Naive thymus-derived CD4-positive, alpha-beta T cell (primary cell): ENCODE results near the gene OASL. TPM values are rescaled to one million over a fixed set of nuclear protein-coding genes. Genes with fewer than 3 reads are reported as not detected.
A peak's percentile ranks its signal among the peaks of the same experiment; 100 is the strongest.

Experiments used
- ATAC-seq: fragments of 150-1000 bp; cut with Tn5 transposase; 2 replicates; pipeline ENCODE4 v1.10.0; 2021; ENCODE audit warnings: mild to moderate bottlenecking, moderate library complexity
- CTCF ChIA-PET: fragments of 350-600 bp; sonication (Branson Sonifier 250); formaldehyde crosslinking; loops from one replicate; lab custom pipeline; 2021; ENCODE audit warnings: antibody characterized with exemption; lab: Charles Lee
- POLR2A ChIA-PET: fragments of 350-600 bp; sonication (Branson Sonifier 250); formaldehyde crosslinking; loops from one replicate; lab custom pipeline; 2021; ENCODE audit warnings: antibody characterized with exemption, inconsistent platforms; lab: Charles Lee
- DNase-seq, 9 donors: peaks; one replicate each; pipeline versions ENCODE4 v3.0.0 to v3.0.0-alpha.2; 2020 to 2022; ENCODE audit warnings: mixed read lengths in 1 of 9
- H3K27ac ChIP-seq: one replicate; pipeline ENCODE4 v1.7.0; 2013; ENCODE audit warnings: mild to moderate bottlenecking, low read depth, low read length, moderate library complexity
- H3K27me3 ChIP-seq, 2 donors: one replicate each; pipeline ENCODE4 v1.7.0; 2013; ENCODE audit warnings: low read length in 2 of 2, mild to moderate bottlenecking in 2 of 2, moderate library complexity in 2 of 2; ENCODE audit not compliant: control insufficient read depth in 2 of 2, insufficient read depth in 2 of 2
- H3K36me3 ChIP-seq, 3 experiments: 1 replicate in 2 of 3; 2 replicates in 1 of 3; pipeline ENCODE4 v1.7.0; 2013; ENCODE audit warnings: low read length in 3 of 3, mild to moderate bottlenecking in 3 of 3, moderate library complexity in 1 of 3; ENCODE audit not compliant: insufficient read depth in 3 of 3, control insufficient read depth in 2 of 3
- H3K4me1 ChIP-seq, 2 donors: one replicate each; pipeline ENCODE4 v1.7.0; 2013; ENCODE audit warnings: low read length in 2 of 2, mild to moderate bottlenecking in 2 of 2, moderate library complexity in 1 of 2; ENCODE audit not compliant: control insufficient read depth in 2 of 2, insufficient read depth in 2 of 2
- H3K4me3 ChIP-seq: 2 replicates; pipeline ENCODE4 v1.7.0; 2013; ENCODE audit warnings: mild to moderate bottlenecking, low read length
- H3K9me3 ChIP-seq, 3 experiments: 1 replicate in 2 of 3; 2 replicates in 1 of 3; pipeline ENCODE4 v1.7.0; 2013; ENCODE audit warnings: low read length in 3 of 3; ENCODE audit not compliant: control insufficient read depth in 2 of 3
- H3K27ac Mint-ChIP-seq, 9 donors: one replicate each; pipeline ENCODE4 v1.8.0; 2020 to 2022; ENCODE audit warnings: mixed read lengths in 9 of 9, mild to moderate bottlenecking in 8 of 9, moderate library complexity in 5 of 9, inconsistent platforms in 2 of 9
- H3K27me3 Mint-ChIP-seq, 5 donors: one replicate each; pipeline ENCODE4 v1.8.0; 2021 to 2022; ENCODE audit warnings: mixed read lengths in 5 of 5, mild to moderate bottlenecking in 1 of 5
- H3K36me3 Mint-ChIP-seq, 5 donors: one replicate each; pipeline ENCODE4 v1.8.0; 2020 to 2022; ENCODE audit warnings: mixed read lengths in 5 of 5, mild to moderate bottlenecking in 3 of 5, inconsistent platforms in 1 of 5
- H3K4me1 Mint-ChIP-seq, 7 donors: one replicate each; pipeline ENCODE4 v1.8.0; 2020 to 2022; ENCODE audit warnings: mixed read lengths in 7 of 7, mild to moderate bottlenecking in 3 of 7, inconsistent platforms in 1 of 7
- H3K4me3 Mint-ChIP-seq, 10 donors: one replicate each; pipeline ENCODE4 v1.8.0; 2020 to 2022; ENCODE audit warnings: mild to moderate bottlenecking in 10 of 10, mixed read lengths in 10 of 10, moderate library complexity in 6 of 10, inconsistent platforms in 2 of 10
- H3K9me3 Mint-ChIP-seq, 11 donors: one replicate each; pipeline ENCODE4 v1.8.0; 2020 to 2022; ENCODE audit warnings: mixed read lengths in 11 of 11, mild to moderate bottlenecking in 4 of 11, inconsistent platforms in 1 of 11, moderate library complexity in 1 of 11
- intact Hi-C, 2 donors: fragments of 100-400 bp; cut with micrococcal nuclease; formaldehyde crosslinking; loops; one replicate each; pipeline ENCODE4 v1.15.1; 2023
- polyA plus RNA-seq, 2 donors: library from polyadenylated mRNA; unstranded; fragments of 300-500 nt; fragmentation: Illumina TruSeq; gene quantifications; one replicate each; pipeline ENCODE4 v1.2.3, GENCODE V29; 2021
- total RNA-seq, 6 experiments: library from RNA in 5 of 6; stranded (reverse) in 5 of 6; gene quantifications; 1 replicate in 5 of 6; 2 replicates in 1 of 6; pipeline ENCODE4 v1.2.3 and lab custom pipeline; 2021 to 2026

The OASL gene
- total and polyA plus RNA-seq, 7 experiments from 2014 or later = 1.2 to 19.4 (median 2.8) TPM

- ChIA-PET CTCF (no interaction called here), POLR2A (interaction anchor here (0.6 kb wide), 2 partner anchors 149 to 818 kb away, joined by 4 to 5 read pairs; partner anchors contain the start of gene RPLP0)
- Mint-ChIP-seq H3K27ac (no peak overlapping the region), H3K4me3 (no peak overlapping the region), H3K36me3 (peaks cover 0 to 15% (median 13%) of the 10 kb centered on the region in 5 donors), H3K9me3 (peaks cover 0 to 2% (median 0%) of the 10 kb centered on the region in 11 donors), H3K4me1 (peaks cover 11 to 20% (median 19%) of the 10 kb centered on the region in 7 donors), H3K27me3 (no peaks in the 10 kb centered on the region)
- no peak overlapping the region for H3K4me3 ChIP-seq
- H3K9me3 ChIP-seq = no peaks in the 10 kb centered on the region
- intact Hi-C loops = loop anchor here (5.0 kb wide), 5 partner anchors 78 to 932 kb away; partner anchors contain the start of genes P2RX4 (in 2 of the 2), POP5 (in 1 of the 2) and RNF10 (in 1 of the 2)
- no peaks in the 10 kb centered on the region for H3K27me3 ChIP-seq
- no peak for ATAC-seq
- H3K27ac ChIP-seq = no peak overlapping the region
- peaks cover 6 to 11% of the 10 kb centered on the region in 2 donors for H3K4me1 ChIP-seq
- H3K36me3 ChIP-seq = peaks cover 0 to 9% (median 3%) of the 10 kb centered on the region in 3 experiments
- no peak for DNase-seq
Observed at GRCh38 chr12:121018860-121019617, 20.0 kb downstream of the OASL start.

- Histone ChIP-seq H3K27me3 (no peaks in the 10 kb centered on the region), H3K27ac (no peak overlapping the region), H3K36me3 (peaks cover 0 to 10% (median 3%) of the 10 kb centered on the region in 3 experiments), H3K9me3 (no peaks in the 10 kb centered on the region), H3K4me1 (peaks cover 6 to 11% of the 10 kb centered on the region in 2 donors), H3K4me3 (no peak overlapping the region)
- peaks cover 0 to 2% (median 0%) of the 10 kb centered on the region in 11 donors for H3K9me3 Mint-ChIP-seq
- CTCF ChIA-PET = no interaction called here
- no peak overlapping the region for H3K27ac Mint-ChIP-seq
- no peak overlapping the region for H3K4me3 Mint-ChIP-seq
- POLR2A ChIA-PET = no interaction called here
- intact Hi-C loops = loop anchor here (2.0 to 5.0 kb wide), 6 partner anchors 79 to 931 kb away; partner anchors contain the start of genes P2RX4 (in 2 of the 2), COX6A1 (in 1 of the 2), POP5 (in 1 of the 2) and RNF10 (in 1 of the 2)
- DNase-seq (no peak), ATAC-seq (no peak)
- peaks cover 0 to 14% (median 10%) of the 10 kb centered on the region in 5 donors for H3K36me3 Mint-ChIP-seq
- H3K4me1 Mint-ChIP-seq = peaks cover 11 to 26% (median 20%) of the 10 kb centered on the region in 7 donors
- H3K27me3 Mint-ChIP-seq = no peaks in the 10 kb centered on the region
Observed at GRCh38 chr12:121017966-121018491, 21.0 kb downstream of the OASL start.

GRCh38 chr12:121015825-121016766 is 22.9 kb downstream of the OASL start, which contains the start of gene C12orf43:
TSS of gene C12orf43 (minus strand) at chr12:121016487. CDS start at chr12:121016474, 13 bp downstream.
- Mint-ChIP-seq H3K4me1 (peaks cover 17 to 32% (median 24%) of the 10 kb centered on the region in 7 donors), H3K27ac (peak within 1 kb of the TSS; percentile 89 to 97 (median 95)), H3K4me3 (peak within 1 kb of the TSS; percentile 93 to 99 (median 96)), H3K27me3 (no peaks in the 10 kb centered on the region), H3K36me3 (peaks cover 6 to 16% (median 8%) of the 10 kb centered on the region in 5 donors), H3K9me3 (peaks cover 0 to 2% (median 0%) of the 10 kb centered on the region in 11 donors)
- Histone ChIP-seq H3K9me3 (no peaks in the 10 kb centered on the region), H3K36me3 (peaks cover 0 to 23% (median 6%) of the 10 kb centered on the region in 3 experiments), H3K4me1 (peaks cover 6 to 11% of the 10 kb centered on the region in 2 donors), H3K4me3 (peak within 1 kb of the TSS; percentile 88), H3K27me3 (no peaks in the 10 kb centered on the region), H3K27ac (peak within 1 kb of the TSS; percentile 88)
- DNase-seq = peak; percentile 74 to 93 (median 89)
- intact Hi-C loops = loop anchor here (1.0 to 5.0 kb wide), 14 partner anchors 18 to 929 kb away; partner anchors contain the start of genes OASL (in 2 of the 2), P2RX4 (in 2 of the 2), SPPL3 (in 2 of the 2) and COX6A1 (in 1 of the 2)
- POLR2A ChIA-PET = interaction anchor here (0.6 to 1.2 kb wide), 4 partner anchors 16 to 725 kb away, joined by 3 read pairs; no protein-coding TSS in a partner anchor
- CTCF ChIA-PET = interaction anchor here (0.6 to 1.3 kb wide), 2 partner anchors 10 to 16 kb away, joined by 3 to 4 read pairs; no protein-coding TSS in a partner anchor
- ATAC-seq = peak; percentile 99

GRCh38 chr12:121013715-121014114 is 25.3 kb downstream of the OASL start:
- POLR2A ChIA-PET = interaction anchor here (0.7 to 1.3 kb wide), 3 partner anchors 21 to 369 kb away, joined by 3 to 4 read pairs (median 4); no protein-coding TSS in a partner anchor

GRCh38 chr12:121011820-121012219 is 27.2 kb downstream of the OASL start:
- CTCF ChIA-PET = no interaction called here
- POLR2A ChIA-PET = interaction anchor here (0.6 kb wide), 1 partner anchor 223 kb away, joined by 3 read pairs; no protein-coding TSS in a partner anchor

More at GRCh38 chr12:121013715-121014114, 25.3 kb downstream of the OASL start:
- H3K27me3 Mint-ChIP-seq = no peaks in the 10 kb centered on the region
- Histone ChIP-seq H3K27ac (no peak overlapping the region), H3K4me3 (no peak overlapping the region), H3K9me3 (no peaks in the 10 kb centered on the region), H3K4me1 (peaks cover 6 to 11% of the 10 kb centered on the region in 2 donors), H3K27me3 (no peaks in the 10 kb centered on the region), H3K36me3 (peaks cover 3 to 40% (median 6%) of the 10 kb centered on the region in 3 experiments)
- CTCF ChIA-PET = no interaction called here
- no peaks in the 10 kb centered on the region for H3K9me3 Mint-ChIP-seq
- DNase-seq = no peak
- peaks cover 0 to 21% (median 12%) of the 10 kb centered on the region in 5 donors for H3K36me3 Mint-ChIP-seq
- H3K27ac Mint-ChIP-seq = no peak overlapping the region
- ATAC-seq = no peak
- peak overlapping the region in 4 of 10 donors; percentile 4 to 51 (median 26) for H3K4me3 Mint-ChIP-seq
- intact Hi-C loops = no loop called here
- peaks cover 17 to 32% (median 24%) of the 10 kb centered on the region in 7 donors for H3K4me1 Mint-ChIP-seq

More at GRCh38 chr12:121011820-121012219, 27.2 kb downstream of the OASL start:
- peaks cover 3 to 34% (median 14%) of the 10 kb centered on the region in 5 donors for H3K36me3 Mint-ChIP-seq
- ATAC-seq (no peak), DNase-seq (no peak)
- H3K4me1 Mint-ChIP-seq = peaks cover 17 to 32% (median 24%) of the 10 kb centered on the region in 7 donors
- Histone ChIP-seq H3K27me3 (no peaks in the 10 kb centered on the region), H3K4me1 (peaks cover 6 to 11% of the 10 kb centered on the region in 2 donors), H3K27ac (no peak overlapping the region), H3K36me3 (peaks cover 3 to 59% (median 6%) of the 10 kb centered on the region in 3 experiments), H3K9me3 (no peaks in the 10 kb centered on the region), H3K4me3 (no peak overlapping the region)
- intact Hi-C loops = no loop called here
- H3K9me3 Mint-ChIP-seq = no peaks in the 10 kb centered on the region
- no peak overlapping the region for H3K27ac Mint-ChIP-seq
- no peaks in the 10 kb centered on the region for H3K27me3 Mint-ChIP-seq
- no peak overlapping the region for H3K4me3 Mint-ChIP-seq
